Fibroblast of gingiva (primary cell): ENCODE measurements around the gene ATL2.
"Not testable (repeated sequence)": the region's sequence is repeated elsewhere in the genome, so short reads cannot be mapped to it uniquely, and the experiment has no call there.

Source experiments
- DNase-seq: peaks from one replicate; pipeline ENCODE4 v3.0.0-alpha.2; 2011; ENCODE audit warnings: low read depth

ATL2 gene

GRCh38 chr2:38377050-38377828 lies at the start of gene ATL2:
ATL2 (minus strand) TSS chr2:38377273; CDS start chr2:38377260, 13 bp downstream.
- peak; percentile 96 for DNase-seq

- no peak for DNase-seq
These were observed 46.7 kb upstream of the ATL2 start for GRCh38 chr2:38423763-38424162.

- DNase-seq: no peak
These were observed 44.4 kb upstream of the ATL2 start for GRCh38 chr2:38421274-38422056.

GRCh38 chr2:38419499-38419898 lies 42.4 kb upstream of the ATL2 start:
- no peak for DNase-seq

GRCh38 chr2:38418735-38419134 lies 41.7 kb upstream of the ATL2 start:
- DNase-seq: no peak

GRCh38 chr2:38417745-38418689 lies 40.9 kb upstream of the ATL2 start:
- DNase-seq: no peak

GRCh38 chr2:38416296-38417036 lies 39.4 kb upstream of the ATL2 start:
- DNase-seq: no peak

GRCh38 chr2:38415728-38416291 lies 38.7 kb upstream of the ATL2 start:
- DNase-seq: no peak

- DNase-seq: no peak
These were observed 38.0 kb upstream of the ATL2 start for GRCh38 chr2:38415023-38415422.

- DNase-seq: not testable (repeated sequence)
These were observed 35.3 kb upstream of the ATL2 start for GRCh38 chr2:38412235-38412871.

- peak; percentile 35 for DNase-seq
These were observed 32.4 kb upstream of the ATL2 start for GRCh38 chr2:38409156-38410102.

- no peak for DNase-seq
These were observed 30.1 kb upstream of the ATL2 start for GRCh38 chr2:38407111-38407682.

GRCh38 chr2:38406597-38407110 lies 29.6 kb upstream of the ATL2 start:
- DNase-seq: peak; percentile 64

- DNase-seq: no peak
These were observed 29.0 kb upstream of the ATL2 start for GRCh38 chr2:38405917-38406596.

- DNase-seq: no peak
These were observed 23.4 kb upstream of the ATL2 start for GRCh38 chr2:38400513-38400912.

- DNase-seq: no peak
These were observed 21.7 kb upstream of the ATL2 start for GRCh38 chr2:38398739-38399138.

GRCh38 chr2:38394903-38395341 lies 17.8 kb upstream of the ATL2 start:
- no peak for DNase-seq

GRCh38 chr2:38394041-38394440 lies 17.0 kb upstream of the ATL2 start:
- no peak for DNase-seq
